Measurements from ENCODE around the gene ZBTB8A. TPM values are rescaled to one million over a fixed set of nuclear protein-coding genes. Genes with fewer than 3 reads are reported as not detected.

ZBTB8A gene
- total and polyA plus RNA-seq, 10 of the 15 experiments (the other 5 are each of a cell fraction or from before 2014, with no cell fraction given): 0.48 to 4.7 (median 2.4) TPM

DNA sequence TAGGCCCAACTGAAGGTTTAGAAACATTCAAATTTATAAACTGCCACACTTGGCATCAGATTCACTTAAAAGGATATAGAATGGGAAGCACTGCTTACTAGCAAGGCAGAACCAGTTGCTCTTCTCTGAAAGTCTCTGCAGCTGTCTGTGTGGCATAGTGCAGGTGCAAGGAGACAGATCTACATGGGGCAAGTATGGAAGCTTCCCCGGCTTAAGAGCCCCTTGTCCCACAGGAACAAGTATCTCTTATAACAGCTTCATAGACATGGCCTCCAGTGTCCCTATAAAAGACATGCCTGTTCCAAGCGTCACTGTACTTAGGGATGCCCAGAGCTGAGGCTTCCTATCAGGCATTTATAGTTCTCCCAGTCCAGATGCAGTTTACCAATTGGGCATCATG, 47.8 kb upstream of the ZBTB8A start:
- no TSS peak for BruUV-seq (replicated peaks)
- ChIA-PET SMC1A (ENCODE audit: uncharacterized antibody, unreplicated experiment) (interaction anchor here (0.6 kb wide), 1 partner anchor 617 kb away, joined by 4 read pairs; no protein-coding TSS in a partner anchor), CTCF (interaction anchor here (0.5 kb wide), 1 partner anchor 29 kb away, joined by 3 read pairs; no protein-coding TSS in a partner anchor), POLR2A (no interaction called here), RAD21 (ENCODE audit: unreplicated experiment) (no interaction called here)
- H4K20me1 ChIP-seq (ENCODE audit: control insufficient read depth, insufficient read depth): no peaks in the 10 kb centered on the region
- no peak for TF ChIP-seq POLR2AphosphoS5 (IDR thresholded peaks at IDR 0.05; ENCODE audit: low read length)
- no peak for TF ChIP-seq NFXL1 (IDR thresholded peaks at IDR 0.05; ENCODE audit: borderline replicate concordance)
- no peak for TF ChIP-seq SMAD1 (IDR thresholded peaks at IDR 0.05; ENCODE audit: low read depth, partially characterized antibody)
- no peak for TF ChIP-seq CBX5 (IDR thresholded peaks at IDR 0.05; ENCODE audit: low read depth)
- TF ChIP-seq, protein P1, sequence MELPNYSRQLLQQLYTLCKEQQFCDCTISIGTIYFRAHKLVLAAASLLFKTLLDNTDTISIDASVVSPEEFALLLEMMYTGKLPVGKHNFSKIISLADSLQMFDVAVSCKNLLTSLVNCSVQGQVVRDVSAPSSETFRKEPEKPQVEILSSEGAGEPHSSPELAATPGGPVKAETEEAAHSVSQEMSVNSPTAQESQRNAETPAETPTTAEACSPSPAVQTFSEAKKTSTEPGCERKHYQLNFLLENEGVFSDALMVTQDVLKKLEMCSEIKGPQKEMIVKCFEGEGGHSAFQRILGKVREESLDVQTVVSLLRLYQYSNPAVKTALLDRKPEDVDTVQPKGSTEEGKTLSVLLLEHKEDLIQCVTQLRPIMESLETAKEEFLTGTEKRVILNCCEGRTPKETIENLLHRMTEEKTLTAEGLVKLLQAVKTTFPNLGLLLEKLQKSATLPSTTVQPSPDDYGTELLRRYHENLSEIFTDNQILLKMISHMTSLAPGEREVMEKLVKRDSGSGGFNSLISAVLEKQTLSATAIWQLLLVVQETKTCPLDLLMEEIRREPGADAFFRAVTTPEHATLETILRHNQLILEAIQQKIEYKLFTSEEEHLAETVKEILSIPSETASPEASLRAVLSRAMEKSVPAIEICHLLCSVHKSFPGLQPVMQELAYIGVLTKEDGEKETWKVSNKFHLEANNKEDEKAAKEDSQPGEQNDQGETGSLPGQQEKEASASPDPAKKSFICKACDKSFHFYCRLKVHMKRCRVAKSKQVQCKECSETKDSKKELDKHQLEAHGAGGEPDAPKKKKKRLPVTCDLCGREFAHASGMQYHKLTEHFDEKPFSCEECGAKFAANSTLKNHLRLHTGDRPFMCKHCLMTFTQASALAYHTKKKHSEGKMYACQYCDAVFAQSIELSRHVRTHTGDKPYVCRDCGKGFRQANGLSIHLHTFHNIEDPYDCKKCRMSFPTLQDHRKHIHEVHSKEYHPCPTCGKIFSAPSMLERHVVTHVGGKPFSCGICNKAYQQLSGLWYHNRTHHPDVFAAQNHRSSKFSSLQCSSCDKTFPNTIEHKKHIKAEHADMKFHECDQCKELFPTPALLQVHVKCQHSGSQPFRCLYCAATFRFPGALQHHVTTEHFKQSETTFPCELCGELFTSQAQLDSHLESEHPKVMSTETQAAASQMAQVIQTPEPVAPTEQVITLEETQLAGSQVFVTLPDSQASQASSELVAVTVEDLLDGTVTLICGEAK (IDR thresholded peaks at IDR 0.05; ENCODE audit: borderline replicate concordance): no peak
- TF ChIP-seq, protein P2, sequence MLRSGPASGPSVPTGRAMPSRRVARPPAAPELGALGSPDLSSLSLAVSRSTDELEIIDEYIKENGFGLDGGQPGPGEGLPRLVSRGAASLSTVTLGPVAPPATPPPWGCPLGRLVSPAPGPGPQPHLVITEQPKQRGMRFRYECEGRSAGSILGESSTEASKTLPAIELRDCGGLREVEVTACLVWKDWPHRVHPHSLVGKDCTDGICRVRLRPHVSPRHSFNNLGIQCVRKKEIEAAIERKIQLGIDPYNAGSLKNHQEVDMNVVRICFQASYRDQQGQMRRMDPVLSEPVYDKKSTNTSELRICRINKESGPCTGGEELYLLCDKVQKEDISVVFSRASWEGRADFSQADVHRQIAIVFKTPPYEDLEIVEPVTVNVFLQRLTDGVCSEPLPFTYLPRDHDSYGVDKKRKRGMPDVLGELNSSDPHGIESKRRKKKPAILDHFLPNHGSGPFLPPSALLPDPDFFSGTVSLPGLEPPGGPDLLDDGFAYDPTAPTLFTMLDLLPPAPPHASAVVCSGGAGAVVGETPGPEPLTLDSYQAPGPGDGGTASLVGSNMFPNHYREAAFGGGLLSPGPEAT (IDR thresholded peaks at IDR 0.05; ENCODE audit: low read depth): no peak
- no peak for TF ChIP-seq POLR2AphosphoS2 (IDR thresholded peaks at IDR 0.05; ENCODE audit: low read depth, low read length)
- TF ChIP-seq JUNB (IDR thresholded peaks at IDR 0.05): no peak
- TF ChIP-seq RAD51 (IDR thresholded peaks at IDR 0.05): no peak
- no peak for TF ChIP-seq FOXK2 (IDR thresholded peaks at IDR 0.05)
- no peak for TF ChIP-seq PAX5 (IDR thresholded peaks at IDR 0.05; ENCODE audit: borderline replicate concordance, low read depth, low read length)
- no peak for TF ChIP-seq NR2F1 (conservative IDR thresholded peaks at IDR 0.05)
- TF ChIP-seq, protein P3, sequence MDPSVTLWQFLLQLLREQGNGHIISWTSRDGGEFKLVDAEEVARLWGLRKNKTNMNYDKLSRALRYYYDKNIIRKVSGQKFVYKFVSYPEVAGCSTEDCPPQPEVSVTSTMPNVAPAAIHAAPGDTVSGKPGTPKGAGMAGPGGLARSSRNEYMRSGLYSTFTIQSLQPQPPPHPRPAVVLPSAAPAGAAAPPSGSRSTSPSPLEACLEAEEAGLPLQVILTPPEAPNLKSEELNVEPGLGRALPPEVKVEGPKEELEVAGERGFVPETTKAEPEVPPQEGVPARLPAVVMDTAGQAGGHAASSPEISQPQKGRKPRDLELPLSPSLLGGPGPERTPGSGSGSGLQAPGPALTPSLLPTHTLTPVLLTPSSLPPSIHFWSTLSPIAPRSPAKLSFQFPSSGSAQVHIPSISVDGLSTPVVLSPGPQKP (IDR thresholded peaks at IDR 0.05; ENCODE audit: low read depth, low read length): no peak
- no peak for TF ChIP-seq PAX8 (IDR thresholded peaks at IDR 0.05)
- TF ChIP-seq MTA3 (IDR thresholded peaks at IDR 0.05; ENCODE audit: borderline replicate concordance, low read length): no peak
- H3K4me1 ChIP-seq (ENCODE audit: control insufficient read depth, insufficient read depth, low read length): no peaks in the 10 kb centered on the region
- no peak overlapping the region for H3K27ac ChIP-seq (ENCODE audit: control insufficient read depth, insufficient read depth)
- no peak overlapping the region for H3K4me2 ChIP-seq (ENCODE audit: control insufficient read depth, insufficient read depth)
- no peaks in the 10 kb centered on the region for H3K79me2 ChIP-seq (ENCODE audit: control insufficient read depth, insufficient read depth, low read length)
- no peaks in the 10 kb centered on the region; a peak in 2 of 4 replicates for H3K27me3 ChIP-seq (replicated peaks in 1 of 2; ENCODE audit: control insufficient read depth in 2 of 2, insufficient read depth in 2 of 2, low read length in 1 of 2)
- H3K9me3 ChIP-seq (replicated peaks; ENCODE audit: control insufficient read depth, insufficient read depth, low read length): no peaks in the 10 kb centered on the region
- intact Hi-C loops (cut with micrococcal nuclease; ENCODE audit: unreplicated experiment) (no loop called here), in situ Hi-C loops (cut with MboI) (no loop called here)
- no peaks in the 10 kb centered on the region for H3K36me3 ChIP-seq (ENCODE audit: control insufficient read depth in 2 of 2, insufficient read depth in 2 of 2, low read length in 1 of 2)
- no peak overlapping the region for H3K4me3 ChIP-seq
- FAIRE-seq (no peak), DNase-seq (ENCODE audit: low read depth, low spot score) (no peak), ATAC-seq (no peak)
- H2AFZ ChIP-seq (ENCODE audit: control insufficient read depth, low read depth, low read length): no peak overlapping the region
- H3K9ac ChIP-seq (ENCODE audit: control insufficient read depth, insufficient read depth, low read length): no peak overlapping the region
- WGBS (ENCODE audit: insufficient coverage, insufficient replicate concordance, low lambda C conversion rate, missing lambda C conversion rate): 50% methylated on average over 2 of the region's 2 CpGs
